Lower leg skin (tissue), 4 donors: ENCODE data around the gene B4GALNT4. TPM values are rescaled to one million over a fixed set of nuclear protein-coding genes. Genes with fewer than 3 reads are reported as not detected.
"Not testable (repeated sequence)": the region's sequence is repeated elsewhere in the genome, so short reads cannot be mapped to it uniquely, and the experiment has no call there.

Source experiments
- DNase-seq, 2 donors: peaks; one replicate each; pipeline ENCODE4 v3.0.0-alpha.2; 2019; ENCODE audit warnings: low spot score in 2 of 2
- H3K4me3 ChIP-seq: fragments of 200-600 bp; sonication (generic); 2 replicates; pipeline ENCODE4 v1.5.1; 2017; ENCODE audit warnings: mild to moderate bottlenecking, low read depth; ENCODE audit not compliant: poor library complexity, severe bottlenecking
- CTCF ChIP-seq, 3 donors: fragments of 450-650 bp; IDR thresholded peaks; one replicate each; pipeline ENCODE4 v1.5.1; 2016; ENCODE audit warnings: antibody characterized with exemption in 3 of 3, mild to moderate bottlenecking in 3 of 3, moderate library complexity in 2 of 3
- POLR2A ChIP-seq, 2 donors: fragments of 450-650 bp; IDR thresholded peaks; one replicate each; pipeline ENCODE4 v1.6.1; 2016 to 2017; ENCODE audit warnings: antibody characterized with exemption in 2 of 2, mild to moderate bottlenecking in 1 of 2, moderate library complexity in 1 of 2
- WGBS, 2 donors: methylation state at CpG; one replicate each; pipeline ENCODE4 v1.1.5; 2018; 5-methylcytosine and 5-hydroxymethylcytosine counted together
- intact Hi-C: fragments of 100-400 bp; cut with DNase I; formaldehyde crosslinking; loops from one replicate; pipeline ENCODE4 v1.15.0; 2023; ENCODE audit warnings: low total_unique reads
- total RNA-seq, 4 donors: library from RNA; depleted of rRNA; stranded (reverse); fragments of >200 nt; gene quantifications; one replicate each; pipeline ENCODE4 v1.1.0, GENCODE V29; 2016

The B4GALNT4 gene
- total RNA-seq, 4 donors from 2014 or later: 1.8 to 20.0 (median 5.0) TPM

DNA sequence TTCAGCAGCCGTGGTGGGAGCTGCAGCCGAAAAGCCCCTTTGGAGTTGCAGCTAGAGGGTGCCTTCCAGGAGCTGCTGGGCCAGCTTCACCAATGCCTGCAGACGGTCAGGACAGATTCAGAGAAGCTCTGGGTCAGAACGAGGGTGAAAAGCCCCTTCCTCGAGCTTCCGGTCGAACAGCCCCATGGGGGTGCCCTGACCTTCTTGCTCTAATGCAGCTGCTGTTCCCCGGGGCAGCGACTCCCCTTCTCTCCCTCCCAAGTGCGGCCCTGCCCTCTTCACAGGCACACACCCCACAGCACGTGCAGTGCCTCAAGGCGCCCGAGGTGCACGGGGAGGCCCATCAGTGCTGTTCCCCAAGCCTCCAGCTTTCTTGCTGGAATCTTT lies 39.0 kb upstream of the B4GALNT4 start:
- intact Hi-C loops: no loop called here
- H3K4me3 ChIP-seq: no peak overlapping the region
- TF ChIP-seq CTCF (IDR thresholded peaks at IDR 0.05) (no peak), POLR2A (IDR thresholded peaks at IDR 0.05) (no peak)
- 55 to 68% methylated on average over 14 of the region's 14 CpGs for WGBS, 2 donors
- DNase-seq: peak in 1 of 2 donors; percentile 67

- peak in 1 of 2 donors; percentile 85 for DNase-seq
- intact Hi-C loops: no loop called here
- H3K4me3 ChIP-seq: no peak overlapping the region
- WGBS, 2 donors: 84 to 90% methylated on average over 22 to 34 of the region's 34 CpGs
- TF ChIP-seq POLR2A (IDR thresholded peaks at IDR 0.05) (no peak), CTCF (IDR thresholded peaks at IDR 0.05) (no peak)
Observed at GRCh38 chr11:330694-331357, 38.5 kb upstream of the B4GALNT4 start.

DNA sequence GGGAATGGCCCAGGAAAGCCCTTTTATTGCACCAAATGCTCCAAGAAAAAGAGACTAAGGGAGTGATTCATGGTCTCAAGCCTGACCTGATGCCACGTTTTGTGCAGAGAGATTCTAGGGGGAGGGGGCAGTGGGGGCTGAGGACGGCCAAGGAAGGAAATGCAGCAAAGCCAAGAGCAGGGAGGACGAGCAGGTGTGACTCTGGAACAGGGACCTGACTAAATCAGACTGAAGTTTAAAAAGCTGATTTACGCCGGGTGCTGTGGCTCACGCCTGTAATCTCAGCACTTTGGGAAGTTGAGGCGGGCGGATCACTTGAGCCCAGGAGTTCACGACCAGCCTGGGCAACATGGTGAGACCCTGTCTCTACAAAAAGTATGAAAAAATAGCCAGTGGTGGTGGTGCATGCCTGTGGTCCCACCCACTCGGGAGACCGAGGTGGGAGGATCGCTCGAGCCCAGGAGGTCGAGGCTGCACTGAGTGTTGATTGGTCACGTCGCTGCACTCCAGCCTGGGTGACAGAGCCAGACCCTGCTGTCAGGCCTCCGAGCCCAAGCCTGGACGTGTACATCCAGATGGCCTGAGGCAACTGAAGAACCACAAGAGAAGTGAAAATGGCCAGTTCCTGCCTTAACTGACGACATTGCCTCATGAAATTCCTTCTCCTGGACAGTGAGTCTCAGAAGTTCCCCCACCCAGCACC lies 37.8 kb upstream of the B4GALNT4 start:
- WGBS, 2 donors: 84 to 89% methylated on average over 19 of the region's 19 CpGs
- TF ChIP-seq POLR2A (IDR thresholded peaks at IDR 0.05): no peak
- TF ChIP-seq CTCF (IDR thresholded peaks at IDR 0.05): no peak
- intact Hi-C loops: no loop called here
- H3K4me3 ChIP-seq: no peak overlapping the region
- peak in 1 of 2 donors; percentile 49 for DNase-seq

- TF ChIP-seq CTCF (IDR thresholded peaks at IDR 0.05) (no peak), POLR2A (IDR thresholded peaks at IDR 0.05) (no peak)
- DNase-seq: no peak
- intact Hi-C loops: no loop called here
- H3K4me3 ChIP-seq: no peak overlapping the region
- 90 to 93% methylated on average over 22 to 23 of the region's 23 CpGs for WGBS, 2 donors
Observed at GRCh38 chr11:332651-333480, 36.4 kb upstream of the B4GALNT4 start.

DNA sequence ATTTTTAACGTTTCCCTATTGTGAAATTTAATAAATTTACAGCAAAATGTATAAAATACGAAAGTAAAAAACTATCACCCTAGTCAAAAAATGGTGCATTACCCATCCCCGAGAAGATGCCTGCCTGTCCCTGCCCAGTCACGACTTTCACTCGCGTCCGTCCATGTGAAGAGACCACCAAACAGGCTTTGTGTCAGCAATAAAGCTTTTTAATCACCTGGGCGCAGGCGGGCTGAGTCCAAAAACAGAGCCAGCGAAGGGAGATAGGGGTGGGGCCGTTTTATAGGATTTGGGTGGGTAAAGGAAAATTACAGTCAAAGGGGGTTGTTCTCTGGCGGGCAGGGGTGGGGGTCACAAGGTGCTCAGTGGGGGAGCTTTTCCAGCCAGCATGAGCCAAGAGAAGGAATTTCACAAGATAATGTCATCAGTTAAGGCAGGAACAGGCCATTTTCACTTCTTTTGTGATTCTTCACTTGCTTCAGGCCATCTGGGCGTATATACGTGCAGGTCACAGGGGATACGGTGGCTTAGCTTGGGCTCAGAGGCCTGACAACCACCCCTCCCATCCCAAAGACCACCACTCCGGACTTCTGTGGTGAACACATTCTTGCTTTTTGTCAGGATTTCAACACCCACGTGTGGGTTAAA lies 35.6 kb upstream of the B4GALNT4 start:
- intact Hi-C loops, H3K4me3 ChIP-seq, DNase-seq: not testable (repeated sequence)
- whole genome bisulfite sequencing, 2 donors: 86 to 88% methylated on average over 17 of the region's 17 CpGs
